IMR-90 (cell line): ENCODE data around the gene BPI. TPM values are rescaled to one million over a fixed set of nuclear protein-coding genes. Genes with fewer than 3 reads are reported as not detected.

Source experiments
- ATAC-seq: fragments of 200-7000 bp; cut with Tn5 transposase; 2 replicates; pipeline ENCODE4 v1.9.1; 2020; ENCODE audit warnings: low read depth, mild to moderate bottlenecking, moderate library complexity
- BruUV-seq: library from RNA; stranded (reverse); fragments of 400-500 nt; replicated peaks from 2 replicates; lab custom pipeline; 2021; lab: Mats Ljungman, UMichigan
- CTCF ChIA-PET: fragments of 300-600 bp; formaldehyde crosslinking; extraction: SDS; loops from one replicate; lab custom pipeline; 2021; ENCODE audit warnings: antibody characterized with exemption; lab: Yijun Ruan, JAX
- POLR2A ChIA-PET: fragments of 300-600 bp; sonication (Branson Sonifier 250); formaldehyde crosslinking; loops from one replicate; lab custom pipeline; 2022; ENCODE audit warnings: antibody characterized with exemption; ENCODE audit not compliant: unreplicated experiment; lab: Charles Lee
- DNase-seq: peaks from one replicate; pipeline ENCODE4 v3.0.0; 2013
- H2AFZ ChIP-seq: replicated peaks from 2 replicates; pipeline ENCODE3; 2013; ENCODE audit warnings: low read length, mild to moderate bottlenecking; ENCODE audit not compliant: poor library complexity
- H2AK5ac ChIP-seq: 2 replicates; pipeline ENCODE4 v1.6.1; 2013; ENCODE audit warnings: low read depth, low read length, inconsistent platforms
- H2AK9ac ChIP-seq: replicated peaks from 2 replicates; pipeline ENCODE3; 2013; ENCODE audit warnings: mild to moderate bottlenecking, low read depth, low read length, moderate library complexity; ENCODE audit not compliant: poor library complexity
- H2BK120ac ChIP-seq: 2 replicates; pipeline ENCODE4 v1.6.1; 2013; ENCODE audit warnings: low read depth, low read length, inconsistent platforms
- H2BK15ac ChIP-seq: 3 replicates; pipeline ENCODE4 v1.6.1; 2013; ENCODE audit warnings: low read depth, low read length, inconsistent platforms
- H2BK20ac ChIP-seq: 2 replicates; pipeline ENCODE4 v1.6.1; 2013; ENCODE audit warnings: low read depth, mild to moderate bottlenecking, inconsistent platforms, low read length, moderate library complexity
- H2BK5ac ChIP-seq: 2 replicates; pipeline ENCODE4 v1.6.1; 2013; ENCODE audit warnings: mild to moderate bottlenecking, low read depth, low read length, inconsistent platforms; ENCODE audit not compliant: poor library complexity, severe bottlenecking
- H3K14ac ChIP-seq: replicated peaks from 2 replicates; pipeline ENCODE4 v1.6.1; 2013; ENCODE audit warnings: low read depth, low read length, inconsistent platforms
- H3K18ac ChIP-seq: 2 replicates; pipeline ENCODE4 v1.6.1; 2013; ENCODE audit warnings: low read depth, low read length, control low read depth
- H3K23ac ChIP-seq: 2 replicates; pipeline ENCODE4 v1.6.1; 2013; ENCODE audit warnings: low read depth, low read length, inconsistent platforms
- H3K27ac ChIP-seq: 2 replicates; pipeline ENCODE4 v1.5.1; 2013; ENCODE audit warnings: mild to moderate bottlenecking, control low read depth, low read length; ENCODE audit not compliant: insufficient read depth
- H3K27me3 ChIP-seq: 2 replicates; pipeline ENCODE4 v1.6.1; 2013; ENCODE audit warnings: low read length; ENCODE audit not compliant: control insufficient read depth, insufficient read depth
- H3K36me3 ChIP-seq: 2 replicates; pipeline ENCODE4 v1.6.1; 2013; ENCODE audit warnings: low read length, mixed read lengths; ENCODE audit not compliant: control insufficient read depth, insufficient read depth
- H3K4ac ChIP-seq: 2 replicates; pipeline ENCODE4 v1.6.1; 2013; ENCODE audit warnings: low read depth, low read length, inconsistent platforms
- H3K4me1 ChIP-seq: 2 replicates; pipeline ENCODE4 v1.6.1; 2013; ENCODE audit warnings: low read length, mixed read lengths; ENCODE audit not compliant: control insufficient read depth, insufficient read depth
- H3K4me2 ChIP-seq: 2 replicates; pipeline ENCODE4 v1.6.1; 2013; ENCODE audit warnings: low read depth, mild to moderate bottlenecking, control low read depth, low read length, moderate library complexity
- H3K4me3 ChIP-seq: 2 replicates; pipeline ENCODE4 v1.5.1; 2013; ENCODE audit warnings: low read depth, mild to moderate bottlenecking, control low read depth, low read length, moderate library complexity; ENCODE audit not compliant: insufficient read depth
- H3K56ac ChIP-seq: 2 replicates; pipeline ENCODE4 v1.6.1; 2013; ENCODE audit warnings: low read length, inconsistent platforms; ENCODE audit not compliant: insufficient read depth; ENCODE audit errors: extremely low read depth
- H3K79me1 ChIP-seq, 2 experiments: 2 replicates each; pipeline ENCODE4 v1.6.1; 2013; ENCODE audit warnings: low read length in 2 of 2, inconsistent platforms in 1 of 2, low read depth in 1 of 2
- H3K9ac ChIP-seq: 2 replicates; pipeline ENCODE4 v1.6.1; 2013; ENCODE audit warnings: low read depth, low read length, control low read depth
- H3K9me1 ChIP-seq: 2 replicates; pipeline ENCODE4 v1.6.1; 2013; ENCODE audit warnings: low read length, inconsistent platforms; ENCODE audit not compliant: insufficient read depth
- H3K9me3 ChIP-seq: 2 replicates; pipeline ENCODE4 v1.6.1; 2013; ENCODE audit warnings: low read length; ENCODE audit not compliant: control insufficient read depth, insufficient read depth
- H4K20me1 ChIP-seq: 2 replicates; pipeline ENCODE4 v1.6.1; 2013; ENCODE audit warnings: low read length, inconsistent platforms; ENCODE audit not compliant: insufficient read depth
- H4K5ac ChIP-seq: 2 replicates; pipeline ENCODE4 v1.6.1; 2013; ENCODE audit warnings: mild to moderate bottlenecking, low read depth, low read length, control low read depth
- H4K8ac ChIP-seq, 2 experiments: 2 replicates each; pipeline ENCODE4 v1.6.1; 2013; ENCODE audit warnings: low read depth in 2 of 2, low read length in 2 of 2, control low read depth in 1 of 2, inconsistent platforms in 1 of 2
- H4K91ac ChIP-seq: 2 replicates; pipeline ENCODE4 v1.6.1; 2013; ENCODE audit warnings: low read depth, low read length, inconsistent platforms; ENCODE audit not compliant: insufficient read depth
- CHD1 ChIP-seq: IDR thresholded peaks from 2 replicates; pipeline ENCODE4 v1.6.1; 2012; ENCODE audit warnings: low read depth, low read length, improper control_type of control experiment
- FOS ChIP-seq: fragments of 150-350 bp; IDR thresholded peaks from 2 replicates; pipeline ENCODE4 v1.6.1; 2016; ENCODE audit warnings: low read depth, low read length
- POLR2A ChIP-seq: IDR thresholded peaks from 2 replicates; pipeline ENCODE4 v1.6.1; 2012; ENCODE audit warnings: mild to moderate bottlenecking, low read depth, low read length
- SMC3 ChIP-seq: fragments of 150-350 bp; IDR thresholded peaks from 2 replicates; pipeline ENCODE4 v1.6.1; 2016; ENCODE audit warnings: low read depth, mild to moderate bottlenecking, antibody characterized with exemption, low read length, moderate library complexity
- WGBS, 2 experiments: methylation state at CpG; one replicate each; pipeline versions ENCODE4 v1.1.5 to v1.1.7; 2013; ENCODE audit warnings: missing lambda C conversion rate in 2 of 2; ENCODE audit not compliant: insufficient read length in 1 of 2; ENCODE audit errors: extremely low coverage in 2 of 2; 5-methylcytosine and 5-hydroxymethylcytosine counted together
- dilution Hi-C: fragments of 300-500 bp; cut with HindIII; formaldehyde crosslinking; loops from one replicate; pipeline ENCODE4 v1.14.3; 2018; ENCODE audit warnings: low sequenced_read_pairs; ENCODE audit not compliant: unreplicated experiment
- in situ Hi-C: fragments of 300-500 bp; cut with MboI; formaldehyde crosslinking; loops from 3 replicates; pipeline ENCODE4 v1.14.3; 2019; ENCODE audit warnings: low sequenced_read_pairs, inconsistent platforms, mixed read lengths
- intact Hi-C: fragments of 100-400 bp; cut with micrococcal nuclease; formaldehyde crosslinking; loops from 2 replicates; pipeline ENCODE4 v1.10.0; 2022
- polyA plus RNA-seq, 3 experiments: library from polyadenylated mRNA; depleted of rRNA; stranded (reverse); fragments of >200 nt; gene quantifications; 2 replicates each; pipeline ENCODE4 v1.2.3, GENCODE V29; 2012; ENCODE audit warnings: low replicate concordance in 1 of 3
- total RNA-seq: library from RNA; depleted of rRNA; stranded (reverse); fragments of >200 nt; gene quantifications from 2 replicates; pipeline ENCODE4 v1.2.3, GENCODE V29; 2012
- TF ChIP-seq, protein P1 (sequence below): fragments of 150-350 bp; IDR thresholded peaks from 2 replicates; pipeline ENCODE4 v1.6.1; 2017; ENCODE audit warnings: mild to moderate bottlenecking, antibody characterized with exemption, low read length, low read depth

The BPI gene
- total and polyA plus RNA-seq, 2 of the 4 experiments (the other 2 are of a cell fraction): 0.05 TPM; not detected in 1

DNA sequence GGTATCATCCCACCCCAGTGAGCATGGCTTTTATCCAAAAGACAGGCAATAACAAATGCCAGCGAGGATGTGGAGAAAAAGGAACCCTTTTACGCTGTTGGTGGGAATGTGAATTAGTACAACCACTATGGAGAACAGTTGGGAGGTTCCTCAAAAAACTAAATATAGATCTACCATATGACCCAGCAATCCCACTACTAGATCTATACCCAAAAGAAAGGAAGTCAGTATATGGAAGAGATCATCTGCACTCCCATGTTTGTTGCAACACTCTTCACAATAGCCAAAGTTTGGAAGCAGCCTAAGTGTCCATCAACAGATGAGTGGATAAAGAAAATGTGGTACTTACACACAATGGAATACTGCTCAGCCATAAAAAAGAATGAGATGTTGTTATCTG is 37.5 kb upstream of the BPI start:
- intact Hi-C loops: no loop called here
- no peak overlapping the region for H3K14ac ChIP-seq
- H4K91ac ChIP-seq: no peak overlapping the region
- no peak overlapping the region for H2AFZ ChIP-seq
- no peak overlapping the region for H2BK20ac ChIP-seq
- H3K56ac ChIP-seq: no peak overlapping the region
- TF ChIP-seq FOS: no peak
- TF ChIP-seq CHD1: no peak
- TF ChIP-seq, protein P1, sequence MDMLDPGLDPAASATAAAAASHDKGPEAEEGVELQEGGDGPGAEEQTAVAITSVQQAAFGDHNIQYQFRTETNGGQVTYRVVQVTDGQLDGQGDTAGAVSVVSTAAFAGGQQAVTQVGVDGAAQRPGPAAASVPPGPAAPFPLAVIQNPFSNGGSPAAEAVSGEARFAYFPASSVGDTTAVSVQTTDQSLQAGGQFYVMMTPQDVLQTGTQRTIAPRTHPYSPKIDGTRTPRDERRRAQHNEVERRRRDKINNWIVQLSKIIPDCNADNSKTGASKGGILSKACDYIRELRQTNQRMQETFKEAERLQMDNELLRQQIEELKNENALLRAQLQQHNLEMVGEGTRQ: no peak
- no peak for TF ChIP-seq POLR2A
- no peak for TF ChIP-seq SMC3
- no peak overlapping the region for H3K23ac ChIP-seq
- H3K79me1 ChIP-seq: no peaks in the 10 kb centered on the region
- H2AK9ac ChIP-seq: no peak overlapping the region
- H3K36me3 ChIP-seq: no peaks in the 10 kb centered on the region
- no peaks in the 10 kb centered on the region for H3K27me3 ChIP-seq
- no peaks in the 10 kb centered on the region for H3K9me3 ChIP-seq
- no peak overlapping the region for H3K4me2 ChIP-seq
- DNase-seq (no peak), ATAC-seq (no peak)
- peaks cover 7% of the 10 kb centered on the region for H3K9me1 ChIP-seq
- H3K9ac ChIP-seq: no peak overlapping the region
- POLR2A ChIA-PET: no interaction called here
- no peak overlapping the region for H2BK120ac ChIP-seq
- H2BK15ac ChIP-seq: no peak overlapping the region
- H4K5ac ChIP-seq: no peak overlapping the region
- CTCF ChIA-PET: no interaction called here
- no CpG with 5 or more reads among the region's 2 CpGs for WGBS, 2 experiments
- no peak overlapping the region for H3K18ac ChIP-seq
- H3K4me1 ChIP-seq: peaks cover 9% of the 10 kb centered on the region
- no peak overlapping the region for H3K4ac ChIP-seq
- no peaks in the 10 kb centered on the region for H4K20me1 ChIP-seq
- H3K27ac ChIP-seq: no peak overlapping the region
- H3K4me3 ChIP-seq: no peak overlapping the region
- no peak overlapping the region for H2AK5ac ChIP-seq
- no TSS peak for BruUV-seq
- no peak overlapping the region for H2BK5ac ChIP-seq
- dilution Hi-C loops: no loop called here
- H4K8ac ChIP-seq: no peak overlapping the region
- in situ Hi-C loops: no loop called here
